Upper lobe of right lung (tissue), 1 donor: ENCODE results near the gene SLC6A15. TPM values are rescaled to one million over a fixed set of nuclear protein-coding genes. Genes with fewer than 3 reads are reported as not detected.

Experiments
- ATAC-seq: fragments of 200-7000 bp; cut with Tn5 transposase; one replicate; pipeline ENCODE4 v1.9.1; 2020; ENCODE audit warnings: mild to moderate bottlenecking, moderate library complexity
- DNase-seq: peaks from one replicate; pipeline ENCODE4 v3.0.0-alpha.2; 2020
- H3K27ac ChIP-seq: fragments of 200-600 bp; one replicate; pipeline ENCODE4 v1.8.0; 2022
- H3K27me3 ChIP-seq: fragments of 200-600 bp; one replicate; pipeline ENCODE4 v1.8.0; 2022; ENCODE audit warnings: mild to moderate bottlenecking
- H3K36me3 ChIP-seq: fragments of 200-600 bp; one replicate; pipeline ENCODE4 v1.8.0; 2022
- H3K4me1 ChIP-seq: fragments of 200-600 bp; one replicate; pipeline ENCODE4 v1.8.0; 2022
- H3K4me3 ChIP-seq: fragments of 200-600 bp; one replicate; pipeline ENCODE4 v1.8.0; 2022; ENCODE audit warnings: mild to moderate bottlenecking
- H3K9me3 ChIP-seq: fragments of 200-600 bp; one replicate; pipeline ENCODE4 v1.8.0; 2022
- CTCF ChIP-seq: fragments of 200-600 bp; IDR thresholded peaks from one replicate; pipeline ENCODE4 v1.8.0; 2022; ENCODE audit warnings: antibody characterized with exemption
- intact Hi-C: fragments of 100-400 bp; cut with DNase I; formaldehyde crosslinking; loops from one replicate; pipeline ENCODE4 v1.11.0; 2022
- long read RNA-seq: library from polyadenylated mRNA; unstranded; transcript quantifications from one replicate; pipeline ENCODE4 v2.0.0, GENCODE V29; 2021
- total RNA-seq: library from RNA; stranded (reverse); fragmentation: NEBNext Ultra II Directional; extraction: Animal tissue kit (Norgen Biotek cat#: 25700); gene quantifications from one replicate; pipeline ENCODE4 v1.2.1, GENCODE V29; 2021
- donor health status: DM: no; HTN: yes; CAD: no; lungs with severe emphysema.

SLC6A15 gene
- not detected for total RNA-seq
- long read RNA-seq, result 0 reads

- Histone ChIP-seq H3K4me1 (no peaks in the 10 kb centered on the region), H3K27ac (no peak within 1 kb of the TSS), H3K36me3 (no peaks in the 10 kb centered on the region), H3K27me3 (peaks cover 39% of the 10 kb centered on the region), H3K4me3 (peak within 1 kb of the TSS; percentile 37), H3K9me3 (no peaks in the 10 kb centered on the region)
- ATAC-seq (peak; percentile 87), DNase-seq (peak; percentile 68)
- intact Hi-C loops, result no loop called here
- peak; percentile 7 for TF ChIP-seq CTCF
Measured at GRCh38 chr12:84912198-84913128, at the start of gene SLC6A15. TSS of gene SLC6A15 (minus strand) at chr12:84912799. CDS start at chr12:84892120, 20,679 bp downstream.

- Histone ChIP-seq H3K9me3 (no peaks in the 10 kb centered on the region), H3K36me3 (no peaks in the 10 kb centered on the region), H3K27me3 (no peaks in the 10 kb centered on the region), H3K27ac (no peak overlapping the region), H3K4me1 (no peaks in the 10 kb centered on the region), H3K4me3 (no peak overlapping the region)
- DNase-seq (no peak), ATAC-seq (no peak)
- no peak for TF ChIP-seq CTCF
- intact Hi-C loops, result no loop called here
Measured at GRCh38 chr12:84960918-84961317, 48.3 kb upstream of the SLC6A15 start.

GRCh38 chr12:84955298-84955697, 42.7 kb upstream of the SLC6A15 start:
- Histone ChIP-seq H3K36me3 (no peaks in the 10 kb centered on the region), H3K4me3 (no peak overlapping the region), H3K4me1 (no peaks in the 10 kb centered on the region), H3K9me3 (no peaks in the 10 kb centered on the region), H3K27ac (no peak overlapping the region), H3K27me3 (no peaks in the 10 kb centered on the region)
- ATAC-seq (no peak), DNase-seq (no peak)
- TF ChIP-seq CTCF, result no peak
- intact Hi-C loops, result no loop called here

- no peaks in the 10 kb centered on the region for H3K9me3 ChIP-seq
- no peak for DNase-seq
- H3K27ac ChIP-seq, result no peak overlapping the region
- no peak for ATAC-seq
- no peaks in the 10 kb centered on the region for H3K36me3 ChIP-seq
- no peaks in the 10 kb centered on the region for H3K4me1 ChIP-seq
- no peak overlapping the region for H3K4me3 ChIP-seq
- intact Hi-C loops, result no loop called here
- no peak for TF ChIP-seq CTCF
- H3K27me3 ChIP-seq, result no peaks in the 10 kb centered on the region
Measured at GRCh38 chr12:84954415-84954814, 41.8 kb upstream of the SLC6A15 start.

- Histone ChIP-seq H3K9me3 (no peaks in the 10 kb centered on the region), H3K27me3 (no peaks in the 10 kb centered on the region), H3K4me3 (no peak overlapping the region), H3K27ac (no peak overlapping the region), H3K4me1 (no peaks in the 10 kb centered on the region), H3K36me3 (no peaks in the 10 kb centered on the region)
- TF ChIP-seq CTCF, result no peak
- intact Hi-C loops, result no loop called here
- DNase-seq (no peak), ATAC-seq (no peak)
Measured at GRCh38 chr12:84950971-84951546, 38.5 kb upstream of the SLC6A15 start.
